Endothelial cell of umbilical vein (primary cell): ENCODE results near the gene SLC5A2. TPM values are rescaled to one million over a fixed set of nuclear protein-coding genes. Genes with fewer than 3 reads are reported as not detected.

Source experiments
- BruUV-seq: library from RNA; stranded (reverse); fragments of 400-500 nt; replicated peaks from 2 replicates; lab custom pipeline; 2021; lab: Mats Ljungman, UMichigan
- CTCF ChIA-PET: fragments of 300-600, 350-600 bp; sonication (Branson Sonifier 250); formaldehyde crosslinking; loops from one replicate; lab custom pipeline; 2021; ENCODE audit warnings: antibody characterized with exemption, inconsistent platforms; lab: Charles Lee
- POLR2A ChIA-PET: fragments of 300-600, 350-600 bp; sonication (Branson Sonifier 250); formaldehyde crosslinking; loops from one replicate; lab custom pipeline; 2021; ENCODE audit warnings: antibody characterized with exemption, inconsistent platforms; lab: Charles Lee
- DNase-seq: peaks from one replicate; pipeline ENCODE4 v3.0.0-alpha.2; 2011; ENCODE audit warnings: low read depth, low spot score
- FAIRE-seq: peaks from 2 replicates; lab custom pipeline; 2011; peaks lifted over from hg19 to GRCh38; lab: Jason Lieb, UNC
- H2AFZ ChIP-seq: 2 replicates; pipeline ENCODE4 v1.6.0; 2012; ENCODE audit warnings: low read depth, low read length, control low read depth, inconsistent platforms
- H3K27ac ChIP-seq: 2 replicates; pipeline ENCODE4 v1.5.1; 2011; ENCODE audit warnings: low read depth, mild to moderate bottlenecking, control low read depth, low read length, moderate library complexity; ENCODE audit not compliant: insufficient read depth
- H3K27me3 ChIP-seq, 2 experiments: 2 replicates each; pipeline versions ENCODE4 v1.6.0 to v1.6.1; 2011; ENCODE audit warnings: low read length in 2 of 2, mixed read lengths in 1 of 2; ENCODE audit not compliant: control insufficient read depth in 2 of 2, insufficient read depth in 2 of 2
- H3K36me3 ChIP-seq, 2 experiments: 2 replicates in 1 of 2; 3 replicates in 1 of 2; pipeline ENCODE4 v1.5.1; 2011; ENCODE audit warnings: low read length in 2 of 2, mild to moderate bottlenecking in 1 of 2, moderate library complexity in 1 of 2; ENCODE audit not compliant: control insufficient read depth in 2 of 2, insufficient read depth in 2 of 2; ENCODE audit errors: extremely low read depth in 1 of 2
- H3K4me1 ChIP-seq: 3 replicates; pipeline ENCODE4 v1.5.1; 2011; ENCODE audit warnings: mild to moderate bottlenecking, low read length; ENCODE audit not compliant: control insufficient read depth, insufficient read depth; ENCODE audit errors: extremely low read depth
- H3K4me2 ChIP-seq: 2 replicates; pipeline ENCODE4 v1.6.1; 2011; ENCODE audit warnings: low read length, control low read depth, mixed read lengths; ENCODE audit not compliant: insufficient read depth
- H3K4me3 ChIP-seq, 3 experiments: fragments of 200-600 bp in 1 of 3; sonication (generic), shearing (Covaris generic) in 1 of 3; replicated peaks in 1 of 3; 2 replicates each; pipeline ENCODE4 v1.5.1; 2011 to 2016; ENCODE audit warnings: control low read depth in 3 of 3, low read length in 3 of 3, mild to moderate bottlenecking in 2 of 3, inconsistent platforms in 1 of 3, low read depth in 1 of 3, moderate library complexity in 1 of 3; ENCODE audit not compliant: insufficient read depth in 1 of 3
- H3K79me2 ChIP-seq: 2 replicates; pipeline ENCODE4 v1.6.0; 2012; ENCODE audit warnings: low read length, inconsistent platforms; ENCODE audit not compliant: control insufficient read depth, insufficient read depth
- H3K9ac ChIP-seq: replicated peaks from 2 replicates; pipeline ENCODE3; 2011; ENCODE audit warnings: low read length, control low read depth; ENCODE audit not compliant: insufficient read depth; ENCODE audit errors: extremely low read depth
- H3K9me1 ChIP-seq: replicated peaks from 3 replicates; pipeline ENCODE4 v1.6.0; 2011; ENCODE audit warnings: mild to moderate bottlenecking, low read length; ENCODE audit not compliant: control insufficient read depth, insufficient read depth; ENCODE audit errors: extremely low read depth
- H3K9me3 ChIP-seq: replicated peaks from 2 replicates; pipeline ENCODE4 v1.5.1; 2012; ENCODE audit warnings: low read length, inconsistent platforms; ENCODE audit not compliant: control insufficient read depth, insufficient read depth
- H4K20me1 ChIP-seq: replicated peaks from 2 replicates; pipeline ENCODE3; 2011; ENCODE audit warnings: mild to moderate bottlenecking, low read length; ENCODE audit not compliant: control insufficient read depth, insufficient read depth; ENCODE audit errors: extremely low read depth
- FOS ChIP-seq: IDR thresholded peaks from 2 replicates; pipeline ENCODE4 v1.6.1; 2011; ENCODE audit warnings: mild to moderate bottlenecking, low read length, moderate library complexity, borderline replicate concordance; ENCODE audit not compliant: insufficient read depth
- POLR2A ChIP-seq: IDR thresholded peaks from 2 replicates; pipeline ENCODE4 v1.6.1; 2012; ENCODE audit warnings: low read depth, mild to moderate bottlenecking, control low read depth, low read length
- POLR2AphosphoS5 ChIP-seq: IDR thresholded peaks from 2 replicates; pipeline ENCODE4 v1.6.1; 2012; ENCODE audit warnings: low read depth, mild to moderate bottlenecking, control low read depth, low read length, moderate library complexity; ENCODE audit not compliant: insufficient read depth
- dilution Hi-C: fragments of 300-500 bp; cut with MboI; formaldehyde crosslinking; loops from one replicate; pipeline ENCODE4 v1.15.0; 2019; ENCODE audit warnings: low sequenced_read_pairs; ENCODE audit not compliant: extremely low pct_ligation_motif_present
- intact Hi-C: fragments of 100-400 bp; cut with micrococcal nuclease; formaldehyde crosslinking; loops from one replicate; pipeline ENCODE4 v1.10.0; 2022
- polyA plus RNA-seq, 4 experiments: library from polyadenylated mRNA; depleted of rRNA in 3 of 4; stranded (reverse) in 3 of 4; unstranded in 1 of 4; fragments of >200 nt; gene quantifications; 2 replicates each; pipeline versions ENCODE4 v1.2.1 to v1.2.3, GENCODE V29; 2011 to 2012; ENCODE audit warnings: missing spikeins in 1 of 4
- total RNA-seq: library from RNA; stranded (reverse); gene quantifications from 2 replicates; pipeline ENCODE4 v1.2.3, GENCODE V29; 2021
- TF ChIP-seq, protein P1 (sequence below), 2 donors: IDR thresholded peaks; 1 replicate in 1 of 2; 2 replicates in 1 of 2; pipeline ENCODE4 v1.5.1; 2011; ENCODE audit warnings: low read length in 2 of 2, mild to moderate bottlenecking in 2 of 2, moderate library complexity in 2 of 2, control low read depth in 1 of 2, inconsistent platforms in 1 of 2, low read depth in 1 of 2; ENCODE audit not compliant: insufficient read depth in 1 of 2; ENCODE audit errors: extremely low read depth in 1 of 2

Gene SLC5A2
- total and polyA plus RNA-seq, 2 donors (not counting 3 experiments of a cell fraction or from before 2014, with no cell fraction given), result 0.03 TPM; not detected in 1

DNA sequence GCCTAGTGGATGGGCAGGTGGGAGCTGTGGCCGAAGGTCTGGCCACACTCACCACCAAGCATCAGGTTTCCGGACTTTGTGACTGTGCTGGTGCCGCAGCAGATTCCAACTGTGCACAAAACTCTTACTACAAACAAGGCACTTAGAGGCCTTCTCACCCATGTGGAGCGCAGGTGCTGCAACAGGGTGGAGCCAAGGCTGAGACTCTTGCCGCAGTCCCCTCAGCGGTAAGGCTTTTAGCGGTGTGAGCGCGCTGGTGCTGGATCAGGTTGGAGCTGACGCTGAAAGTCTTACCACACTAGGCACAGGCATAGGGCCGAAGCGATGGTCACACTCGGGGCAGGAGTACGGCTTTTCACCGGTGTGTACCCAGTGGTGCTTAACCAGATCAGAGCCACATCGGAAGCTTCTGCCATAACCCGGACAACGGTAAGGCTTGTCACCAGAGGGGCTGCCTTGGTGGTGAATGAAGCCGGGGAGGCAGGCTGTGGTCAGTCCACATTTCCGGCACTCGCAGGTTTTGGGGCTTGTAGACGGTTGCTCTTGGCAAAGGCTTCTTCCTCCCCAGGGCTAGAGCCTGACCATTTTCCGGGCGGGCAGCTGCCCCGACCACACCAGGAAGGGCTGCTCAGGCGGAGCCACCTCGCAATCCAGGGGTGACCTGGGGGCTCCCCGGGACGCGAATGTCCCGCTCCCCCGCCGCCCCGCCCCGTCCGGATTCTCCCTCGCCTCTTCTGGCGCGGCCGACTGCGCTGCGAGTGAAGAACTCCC lies 24.7 kb upstream of the SLC5A2 start:
- ChIA-PET POLR2A (interaction anchor here (0.6 to 2.0 kb wide), 6 partner anchors 13 to 415 kb away, joined by 3 to 6 read pairs (median 4); partner anchors contain the start of genes FUS, TGFB1I1, ZNF267 and ZNF843), CTCF (interaction anchor here (1.0 to 4.3 kb wide), 8 partner anchors 9 to 505 kb away, joined by 3 to 53 read pairs (median 5); partner anchors contain the start of genes RUSF1, TGFB1I1 and ZNF843)
- Histone ChIP-seq H3K9ac (peak overlapping the region; percentile 95), H3K27me3 (no peaks in the 10 kb centered on the region), H2AFZ (peak overlapping the region; percentile 41), H3K9me3 (no peaks in the 10 kb centered on the region), H3K4me3 (peak overlapping the region; percentile 31 to 72 (median 71)), H3K4me2 (peak overlapping the region; percentile 62), H3K9me1 (no peaks in the 10 kb centered on the region), H3K79me2 (peaks cover 41% of the 10 kb centered on the region), H4K20me1 (no peaks in the 10 kb centered on the region), H3K36me3 (peaks cover 0 to 10% of the 10 kb centered on the region in 2 experiments), H3K27ac (peak overlapping the region; percentile 96), H3K4me1 (peaks cover 26% of the 10 kb centered on the region)
- TF ChIP-seq POLR2AphosphoS5 (peak; percentile 55), POLR2A (no peak), FOS (peak; percentile 3)
- TF ChIP-seq, protein P1, sequence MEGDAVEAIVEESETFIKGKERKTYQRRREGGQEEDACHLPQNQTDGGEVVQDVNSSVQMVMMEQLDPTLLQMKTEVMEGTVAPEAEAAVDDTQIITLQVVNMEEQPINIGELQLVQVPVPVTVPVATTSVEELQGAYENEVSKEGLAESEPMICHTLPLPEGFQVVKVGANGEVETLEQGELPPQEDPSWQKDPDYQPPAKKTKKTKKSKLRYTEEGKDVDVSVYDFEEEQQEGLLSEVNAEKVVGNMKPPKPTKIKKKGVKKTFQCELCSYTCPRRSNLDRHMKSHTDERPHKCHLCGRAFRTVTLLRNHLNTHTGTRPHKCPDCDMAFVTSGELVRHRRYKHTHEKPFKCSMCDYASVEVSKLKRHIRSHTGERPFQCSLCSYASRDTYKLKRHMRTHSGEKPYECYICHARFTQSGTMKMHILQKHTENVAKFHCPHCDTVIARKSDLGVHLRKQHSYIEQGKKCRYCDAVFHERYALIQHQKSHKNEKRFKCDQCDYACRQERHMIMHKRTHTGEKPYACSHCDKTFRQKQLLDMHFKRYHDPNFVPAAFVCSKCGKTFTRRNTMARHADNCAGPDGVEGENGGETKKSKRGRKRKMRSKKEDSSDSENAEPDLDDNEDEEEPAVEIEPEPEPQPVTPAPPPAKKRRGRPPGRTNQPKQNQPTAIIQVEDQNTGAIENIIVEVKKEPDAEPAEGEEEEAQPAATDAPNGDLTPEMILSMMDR (IDR thresholded peaks at IDR 0.05; ENCODE audit: extremely low read depth in 1 of 2, insufficient read depth in 1 of 2, low read depth in 1 of 2, low read length in 2 of 2), result peak; percentile 15 to 29
- no TSS peak for BruUV-seq
- DNase-seq (peak; percentile 57), FAIRE-seq (peak; percentile 91)
- dilution Hi-C loops (no loop called here), intact Hi-C loops (loop anchor here (2.0 to 5.0 kb wide), 5 partner anchors 239 to 383 kb away; partner anchors contain the start of genes FUS, PYCARD, ZNF646 and ZNF668)
